ENCODE measurements around the gene PCMT1.
"Not testable (repeated sequence)": the region's sequence is repeated elsewhere in the genome, so short reads cannot be mapped to it uniquely, and the experiment has no call there.

Gene PCMT1

DNA sequence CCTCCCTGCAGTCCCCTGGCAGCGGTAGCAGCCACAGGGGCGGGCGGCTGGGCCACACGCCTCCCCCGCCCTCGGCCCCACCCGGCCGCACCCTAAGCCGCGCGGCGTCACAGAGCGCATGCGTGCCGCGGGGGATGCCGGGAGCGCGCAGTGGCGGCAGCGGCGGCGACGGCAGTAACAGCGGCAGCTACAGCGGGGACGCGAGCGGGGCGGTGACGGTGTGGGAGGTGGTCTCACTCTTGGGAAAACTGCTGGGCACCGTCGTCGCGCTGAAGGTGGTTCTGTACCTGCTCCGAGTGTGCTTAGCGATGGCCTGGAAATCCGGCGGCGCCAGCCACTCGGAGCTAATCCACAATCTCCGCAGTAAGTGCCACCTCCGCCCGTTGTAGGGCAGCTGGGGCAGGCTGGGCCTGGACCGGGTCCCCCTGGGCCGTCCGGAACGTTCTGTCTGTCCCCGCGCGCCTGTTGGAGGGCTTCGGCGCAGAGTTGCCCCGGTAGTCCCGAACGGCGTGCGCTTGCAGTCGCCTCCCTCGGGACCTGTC lies at the start of gene PCMT1:
Gene PCMT1, plus strand, starts transcription at position 148 of the 542 bp plus-strand sequence. Its CDS starts 161 bp downstream, at position 309.
- DNase-seq (ENCODE audit: low read depth in 2 of 2) = peak; percentile 84 to 89

DNA sequence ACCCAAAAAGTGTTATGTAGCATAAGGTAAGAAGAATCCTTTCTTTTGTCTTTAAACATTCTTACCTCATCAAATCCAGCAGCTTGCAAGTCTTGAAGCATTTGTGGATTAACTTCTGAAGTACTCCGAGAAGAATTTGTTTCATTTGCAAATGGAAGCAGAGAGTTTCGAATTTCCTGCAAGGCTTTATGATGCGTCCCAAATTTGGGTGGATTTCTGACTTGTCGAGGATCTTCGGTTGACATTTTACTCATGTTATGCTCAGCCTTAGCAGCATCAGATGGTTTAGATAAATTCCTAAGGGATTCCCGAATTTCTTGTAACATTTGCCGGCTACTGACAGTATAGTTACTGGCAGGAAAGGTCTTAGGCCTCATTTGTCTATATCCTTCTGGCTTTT lies 47.8 kb upstream of the PCMT1 start:
- DNase-seq (ENCODE audit: low read depth in 2 of 2) = no peak

DNA sequence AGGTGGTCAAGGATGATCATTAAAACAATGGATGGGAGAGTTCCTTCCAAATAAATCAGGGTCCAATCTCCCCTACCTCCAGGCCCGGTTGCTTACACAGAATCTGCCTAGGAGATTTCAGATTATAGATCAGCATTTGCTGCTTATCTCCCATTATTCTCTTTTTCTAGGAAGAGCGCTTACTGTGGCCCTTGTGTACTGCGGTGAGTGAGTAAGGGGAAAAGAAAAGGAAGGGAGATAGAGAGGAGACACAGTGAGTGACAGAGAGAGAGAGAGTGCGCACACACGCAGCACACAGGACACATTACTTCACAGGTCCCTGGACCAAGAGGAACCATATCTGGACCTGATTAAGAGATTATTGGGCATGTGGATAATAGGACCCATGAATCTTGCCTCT lies 37.8 kb upstream of the PCMT1 start:
- DNase-seq (ENCODE audit: low read depth in 2 of 2) = no peak

DNA sequence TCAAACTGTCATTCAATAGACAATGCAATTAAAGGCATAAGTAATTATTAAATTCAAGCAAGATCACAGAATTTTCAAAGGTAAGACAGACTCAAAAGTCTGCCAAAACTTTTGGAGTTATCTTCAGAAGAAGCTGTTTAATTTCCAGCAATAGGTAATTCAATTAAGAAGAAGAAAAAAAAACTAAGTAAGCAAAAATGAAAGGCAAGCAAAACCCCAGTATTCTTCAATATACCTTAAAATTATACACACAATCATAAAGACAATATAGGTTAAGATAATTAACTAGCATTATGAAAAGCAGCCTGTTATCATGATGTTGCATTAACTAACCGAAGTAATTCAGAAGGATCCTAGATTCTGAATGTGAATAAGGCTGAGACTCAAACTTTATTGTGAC lies 35.1 kb upstream of the PCMT1 start:
- DNase-seq (ENCODE audit: low read depth in 2 of 2) = no peak

DNA sequence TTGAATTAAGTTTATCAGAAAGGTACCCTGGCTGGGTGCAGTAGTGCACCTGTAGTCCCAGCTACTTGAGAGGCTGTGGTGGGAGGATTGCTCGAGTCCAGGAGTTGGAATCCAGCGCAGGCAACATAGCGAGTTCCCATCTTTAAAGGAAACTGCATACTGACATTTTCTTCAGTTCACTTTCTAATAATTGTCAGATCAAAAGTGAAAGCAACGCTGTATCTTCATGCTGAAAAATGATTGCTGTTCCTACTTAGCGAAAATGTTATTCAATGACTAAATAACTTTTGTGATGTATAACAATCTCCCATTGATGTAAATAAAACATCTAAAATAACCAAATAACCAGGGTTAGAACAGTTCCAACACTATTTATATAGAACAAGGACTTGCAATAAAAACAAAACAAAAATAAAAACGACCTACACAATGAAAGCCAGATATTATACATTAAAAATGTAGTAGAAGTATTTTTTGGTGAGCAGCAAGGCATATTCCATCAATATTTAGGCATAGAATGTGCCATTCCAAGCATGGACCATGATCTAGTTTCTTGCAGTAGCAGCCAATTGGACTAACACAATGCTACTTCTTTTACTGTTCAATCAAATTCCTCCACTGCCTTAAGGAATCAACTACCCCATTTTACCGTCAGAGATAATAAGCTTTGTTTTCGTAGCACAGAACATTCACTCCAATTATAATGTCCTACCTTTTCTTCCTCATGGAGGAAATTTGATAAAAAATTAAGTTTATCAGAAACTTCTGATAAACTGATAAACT lies 33.2 kb upstream of the PCMT1 start:
- no peak for DNase-seq (ENCODE audit: low read depth in 2 of 2)

DNA sequence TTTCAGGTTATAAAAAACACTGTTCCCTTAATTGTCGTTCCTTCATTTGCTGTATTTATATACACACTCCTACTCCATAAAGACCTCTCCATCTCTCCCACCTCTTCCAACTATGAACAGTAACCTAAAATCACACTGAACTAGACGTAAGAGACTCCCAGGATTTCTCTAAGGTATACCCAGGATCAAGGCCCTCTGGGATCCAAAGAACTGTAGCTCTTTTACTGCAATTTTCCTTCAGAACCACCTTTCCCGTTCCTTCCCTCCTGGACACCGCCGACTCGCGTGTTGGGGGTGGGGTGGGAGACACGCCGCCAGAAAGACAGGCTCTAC lies 32.3 kb upstream of the PCMT1 start:
- DNase-seq (ENCODE audit: low read depth in 2 of 2) = no peak

DNA sequence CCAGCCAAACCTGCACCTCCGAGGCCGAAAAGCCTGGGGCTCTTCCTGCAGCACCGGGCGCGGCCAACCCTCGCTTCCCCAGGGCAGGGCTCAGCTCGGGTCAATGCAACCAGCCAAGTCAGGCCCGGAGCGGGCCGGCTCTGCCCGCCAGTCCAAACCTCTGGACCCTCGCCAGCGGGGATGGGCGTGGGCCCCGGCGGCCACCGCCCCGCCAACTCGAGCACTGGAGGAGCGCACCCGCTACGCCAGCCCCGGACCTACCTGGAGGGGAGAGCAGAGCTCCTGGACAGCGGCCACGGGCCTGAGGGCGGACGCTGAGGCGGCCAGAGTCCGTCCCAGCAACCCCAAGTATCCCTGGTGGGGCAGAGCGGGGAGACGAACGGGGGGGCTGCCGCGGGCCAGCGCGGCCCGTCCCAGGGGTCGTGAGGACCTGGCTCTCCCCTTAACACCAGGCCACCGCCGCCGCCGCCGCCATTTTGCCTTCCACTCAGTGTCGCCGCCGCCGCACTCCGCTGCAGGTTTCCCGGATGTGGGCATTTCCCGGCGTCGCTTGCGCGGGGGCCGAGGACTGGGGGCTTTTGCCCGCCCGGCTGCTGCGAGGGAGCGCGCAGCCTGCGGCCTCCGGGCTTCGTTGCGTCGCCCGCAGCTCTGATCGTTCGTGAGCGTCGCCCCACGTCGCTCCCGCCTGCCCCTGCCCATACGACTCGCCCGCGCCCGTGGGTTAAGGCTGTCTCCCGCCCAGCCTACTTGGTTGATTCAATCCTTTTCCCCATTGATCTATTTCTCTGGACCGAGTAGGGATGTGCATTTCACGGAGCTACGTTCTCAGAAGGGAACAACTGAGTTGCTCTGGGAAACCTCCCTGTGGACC lies 31.7 kb upstream of the PCMT1 start, which contains the start of gene LATS1:
Gene LATS1, minus strand, starts transcription at position 514 of the 871 bp plus-strand sequence. CDS start 15,975 bp downstream, outside the sequence.
- DNase-seq (ENCODE audit: low read depth in 2 of 2) = peak; percentile 90

DNA sequence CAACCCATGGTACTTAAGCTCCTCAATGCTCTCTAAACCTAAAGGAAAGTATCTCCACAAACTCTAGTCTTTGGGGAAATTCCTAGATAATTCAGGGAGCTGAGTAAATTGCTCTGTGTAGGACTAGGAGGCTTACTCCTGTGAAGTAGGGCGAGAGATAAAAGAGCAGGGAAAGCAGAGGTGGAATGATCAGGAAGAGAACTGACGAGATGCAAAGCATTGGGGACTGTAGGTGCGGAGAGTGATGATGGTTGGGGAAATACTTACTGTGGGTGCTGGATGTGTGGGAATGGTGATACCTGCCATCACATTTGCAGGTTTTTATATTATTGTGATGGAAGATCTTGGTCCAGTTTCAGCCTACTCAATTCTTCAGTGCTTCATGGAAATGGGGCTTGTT lies 30.0 kb upstream of the PCMT1 start:
- no peak for DNase-seq (ENCODE audit: low read depth in 2 of 2)

DNA sequence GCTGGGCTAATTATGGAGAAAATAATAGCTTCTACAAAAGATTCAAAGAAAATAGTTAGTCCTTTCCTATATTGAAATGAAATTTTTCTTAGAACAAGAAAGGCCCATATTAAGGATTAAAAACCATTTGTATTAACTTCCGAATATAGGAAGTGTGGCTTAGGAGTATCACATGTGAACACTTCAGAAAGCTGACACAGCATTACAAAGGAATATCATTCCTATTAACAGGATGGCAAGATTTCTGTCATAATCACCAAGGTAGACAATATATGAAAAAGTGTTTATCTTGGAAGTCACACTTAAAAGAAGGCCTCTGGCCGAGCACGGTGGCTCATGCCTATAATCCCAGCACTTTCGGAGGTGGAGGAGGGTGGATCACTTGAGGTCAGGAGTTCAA lies 26.3 kb upstream of the PCMT1 start:
- no peak for DNase-seq (ENCODE audit: low read depth in 2 of 2)

DNA sequence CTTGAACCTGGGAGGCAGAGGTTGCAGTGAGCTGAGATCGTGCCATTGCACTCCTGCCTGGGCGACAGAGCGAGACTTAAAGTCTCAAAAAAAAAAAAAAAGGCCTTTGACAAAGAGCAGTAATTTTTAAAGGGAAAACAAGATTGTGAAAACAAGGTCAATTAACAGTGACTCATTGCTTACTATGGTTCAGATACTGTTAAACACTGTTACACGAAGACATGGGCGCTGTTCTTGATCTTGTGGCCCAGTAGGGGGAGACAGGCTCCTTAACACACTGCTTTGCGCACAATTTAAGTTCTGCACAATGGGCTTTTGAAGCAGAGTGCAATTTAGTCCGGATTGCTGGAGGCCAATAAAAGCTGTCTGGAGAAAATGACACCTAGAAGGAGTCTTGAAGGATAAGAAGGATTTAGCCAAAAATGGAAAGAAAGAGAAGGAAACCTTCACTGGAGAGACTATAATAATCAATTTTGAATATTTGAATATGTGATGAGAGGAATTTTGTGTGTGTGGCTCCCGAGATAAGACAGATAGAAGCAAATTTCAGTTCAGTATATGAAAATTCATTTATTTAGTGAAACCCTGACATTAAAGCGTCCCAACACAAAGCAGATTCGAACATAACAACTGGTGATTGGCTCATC lies 25.6 kb upstream of the PCMT1 start:
- DNase-seq (ENCODE audit: low read depth in 2 of 2) = no peak

DNA sequence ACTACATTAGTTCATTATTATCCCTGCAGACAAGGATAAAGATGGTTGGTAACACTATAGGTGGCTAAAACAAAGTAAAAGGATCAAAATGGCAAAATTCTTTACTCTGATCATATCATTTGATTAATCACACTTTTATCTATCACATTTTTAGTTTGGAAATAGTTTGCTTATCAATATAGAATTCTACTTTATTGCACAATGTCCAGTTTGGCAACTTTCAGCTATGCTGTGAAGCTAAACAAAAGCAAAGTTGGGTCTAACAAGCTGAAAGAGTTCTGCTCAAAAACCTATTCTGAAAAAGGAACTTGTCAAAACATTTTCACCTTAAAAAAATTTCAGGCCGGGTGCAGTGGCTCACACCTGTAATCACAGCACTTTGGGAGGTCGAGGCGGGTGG lies 23.8 kb upstream of the PCMT1 start:
- DNase-seq (ENCODE audit: low read depth in 2 of 2) = no peak

DNA sequence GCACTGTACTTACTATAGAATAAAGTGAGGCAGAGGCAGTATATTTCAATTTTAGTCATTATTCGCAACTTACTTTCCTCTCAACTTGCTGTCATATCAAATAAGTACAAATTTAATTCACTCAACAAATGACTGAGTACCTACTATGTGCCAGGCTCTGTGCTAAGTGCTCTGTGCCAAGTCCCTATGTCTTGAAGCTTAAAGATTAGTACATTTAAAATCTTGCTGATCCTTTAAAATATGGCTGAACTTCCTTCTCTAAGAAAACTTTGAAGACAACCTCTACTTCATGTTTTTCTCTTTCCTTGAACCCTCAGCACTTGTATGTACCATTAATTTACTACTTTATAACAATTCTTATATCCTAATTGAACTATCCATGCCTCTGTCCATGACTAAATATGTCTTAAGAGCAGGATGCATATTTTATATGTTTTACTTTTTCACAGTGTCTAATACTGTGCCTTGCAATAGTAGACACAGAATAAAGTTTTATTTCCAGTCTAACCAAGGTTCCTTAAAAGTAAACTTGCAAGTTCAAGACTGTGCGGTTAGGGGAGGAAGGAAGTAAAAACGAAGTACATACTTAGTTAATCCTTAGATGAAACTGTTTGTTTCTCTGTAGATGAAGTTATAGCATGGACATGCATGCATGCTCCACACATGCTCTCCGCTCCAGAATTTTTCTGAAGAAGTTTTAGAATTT lies 21.6 kb upstream of the PCMT1 start:
- no peak for DNase-seq (ENCODE audit: low read depth in 2 of 2)

DNA sequence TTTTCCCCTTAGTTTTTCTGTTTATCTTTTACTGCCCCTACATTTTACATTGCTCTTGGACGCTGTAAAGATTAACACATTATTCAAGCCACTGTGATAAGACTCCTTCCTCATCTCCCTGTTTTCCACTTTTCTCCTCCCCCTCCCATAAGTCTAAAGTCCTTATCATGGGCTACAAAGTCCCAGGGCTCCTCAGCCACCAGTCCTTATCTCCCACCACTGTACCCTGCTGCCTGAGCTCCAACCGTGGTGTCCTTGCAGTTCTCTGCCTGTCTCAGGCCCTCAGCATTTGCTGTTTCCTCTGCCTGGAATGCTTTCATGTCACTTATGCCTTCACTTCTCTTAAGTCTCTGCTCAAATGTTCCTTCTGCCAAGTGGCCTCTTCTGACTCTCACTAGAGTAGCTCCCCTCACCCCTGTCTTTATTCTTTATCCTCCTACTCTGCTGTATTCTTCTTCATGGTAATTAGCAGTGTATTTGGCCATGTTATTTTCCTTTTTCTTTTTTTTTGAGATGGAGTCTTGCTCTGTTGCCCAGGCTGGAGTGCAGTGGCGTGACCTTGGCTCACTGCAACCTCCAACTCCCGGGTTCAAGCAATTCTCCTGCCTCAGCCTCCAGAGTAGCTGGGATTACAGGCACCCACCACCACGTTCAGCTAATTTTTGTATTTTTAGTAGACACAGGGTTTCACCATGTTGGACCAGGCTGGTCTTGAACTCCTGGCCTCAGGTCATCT lies 20.9 kb upstream of the PCMT1 start:
- no peak for DNase-seq (ENCODE audit: low read depth in 2 of 2)

DNA sequence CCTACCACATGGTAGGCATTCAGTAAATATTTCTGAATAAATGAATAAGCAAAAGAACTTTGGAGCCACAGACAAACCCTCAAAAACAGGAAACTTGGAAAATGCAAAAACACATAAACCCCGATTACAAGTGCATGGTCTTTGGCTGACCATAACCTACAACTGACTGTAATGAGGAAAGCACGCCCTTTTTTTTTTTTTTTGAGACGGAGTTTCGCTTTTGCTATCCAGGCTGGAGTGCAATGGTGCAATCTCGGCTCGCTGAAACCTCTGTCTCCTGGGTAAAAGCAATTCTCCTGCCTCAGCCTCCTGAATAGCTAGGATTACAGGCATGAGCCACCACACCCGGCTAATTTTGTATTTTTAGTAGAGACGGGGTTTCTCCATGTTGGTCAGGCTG lies 19.7 kb upstream of the PCMT1 start:
- no peak for DNase-seq (ENCODE audit: low read depth in 2 of 2)

DNA sequence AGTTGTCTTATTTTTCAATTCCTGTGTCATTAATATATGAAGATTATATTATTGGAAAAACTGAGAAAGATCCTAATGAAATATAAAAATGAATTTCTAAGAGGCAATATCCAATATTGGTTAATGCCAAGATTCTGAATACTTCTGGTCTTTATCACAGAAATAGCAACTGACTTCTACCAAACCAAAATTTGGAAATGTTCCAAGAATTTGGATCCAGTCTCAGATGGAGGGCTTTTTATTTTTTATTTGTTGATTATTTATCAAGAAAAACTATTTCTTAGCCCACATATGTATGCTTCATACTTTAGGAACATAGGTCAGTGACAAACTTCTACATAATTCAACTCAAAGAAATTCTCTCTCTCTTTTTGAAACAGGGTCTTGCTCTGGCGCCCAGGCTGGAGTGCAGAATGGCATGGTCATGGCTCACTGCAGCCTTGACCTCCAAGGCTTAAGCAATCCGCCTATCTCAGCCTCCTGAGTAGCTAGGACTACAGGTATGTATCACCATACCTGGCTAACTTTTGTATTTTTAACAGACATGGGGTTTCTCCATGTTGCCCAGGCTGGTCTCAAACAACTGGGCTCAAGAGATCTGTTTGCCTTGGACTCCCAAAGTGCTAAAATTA lies 16.3 kb upstream of the PCMT1 start:
- DNase-seq (ENCODE audit: low read depth in 2 of 2) = no peak

DNA sequence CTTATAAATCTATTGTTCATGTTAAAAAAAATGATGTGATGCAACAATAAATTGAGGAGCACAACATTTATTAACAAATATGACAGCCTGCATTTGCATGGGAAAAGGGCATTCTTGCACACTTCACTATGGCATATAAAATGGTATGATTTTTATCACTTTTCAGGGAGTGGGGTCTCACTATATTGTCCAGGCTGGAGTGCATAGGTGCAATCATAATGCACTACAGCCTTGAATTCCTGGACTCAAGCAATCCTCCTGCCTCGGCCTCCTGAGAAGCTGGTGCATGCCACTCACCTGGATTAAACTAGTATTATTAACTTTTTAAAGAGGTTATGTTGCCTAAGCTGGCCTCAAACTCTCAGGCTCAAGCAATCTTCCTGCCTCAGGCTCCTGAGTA lies 14.6 kb upstream of the PCMT1 start:
- no peak for DNase-seq (ENCODE audit: low read depth in 2 of 2)

DNA sequence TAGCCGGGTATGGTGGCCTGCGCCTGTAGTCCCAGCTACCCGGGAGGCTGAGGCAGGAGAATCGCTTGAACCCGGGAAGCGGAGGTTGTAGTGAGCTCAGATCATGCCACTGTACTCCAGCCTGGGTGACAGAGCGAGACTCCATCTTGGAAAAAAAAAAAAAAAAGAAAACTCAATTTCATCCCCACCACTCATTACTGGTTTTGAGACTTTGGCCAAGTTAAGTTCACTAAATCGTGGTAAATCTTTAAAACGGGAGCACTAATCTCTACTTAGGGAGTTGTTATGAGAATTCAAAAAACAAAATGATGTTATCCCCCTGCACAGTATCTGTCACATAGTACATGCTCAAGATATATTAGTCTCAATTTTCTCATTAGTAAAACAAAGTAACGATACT lies 4.3 kb upstream of the PCMT1 start:
- DNase-seq (ENCODE audit: low read depth in 2 of 2) = not testable (repeated sequence)

DNA sequence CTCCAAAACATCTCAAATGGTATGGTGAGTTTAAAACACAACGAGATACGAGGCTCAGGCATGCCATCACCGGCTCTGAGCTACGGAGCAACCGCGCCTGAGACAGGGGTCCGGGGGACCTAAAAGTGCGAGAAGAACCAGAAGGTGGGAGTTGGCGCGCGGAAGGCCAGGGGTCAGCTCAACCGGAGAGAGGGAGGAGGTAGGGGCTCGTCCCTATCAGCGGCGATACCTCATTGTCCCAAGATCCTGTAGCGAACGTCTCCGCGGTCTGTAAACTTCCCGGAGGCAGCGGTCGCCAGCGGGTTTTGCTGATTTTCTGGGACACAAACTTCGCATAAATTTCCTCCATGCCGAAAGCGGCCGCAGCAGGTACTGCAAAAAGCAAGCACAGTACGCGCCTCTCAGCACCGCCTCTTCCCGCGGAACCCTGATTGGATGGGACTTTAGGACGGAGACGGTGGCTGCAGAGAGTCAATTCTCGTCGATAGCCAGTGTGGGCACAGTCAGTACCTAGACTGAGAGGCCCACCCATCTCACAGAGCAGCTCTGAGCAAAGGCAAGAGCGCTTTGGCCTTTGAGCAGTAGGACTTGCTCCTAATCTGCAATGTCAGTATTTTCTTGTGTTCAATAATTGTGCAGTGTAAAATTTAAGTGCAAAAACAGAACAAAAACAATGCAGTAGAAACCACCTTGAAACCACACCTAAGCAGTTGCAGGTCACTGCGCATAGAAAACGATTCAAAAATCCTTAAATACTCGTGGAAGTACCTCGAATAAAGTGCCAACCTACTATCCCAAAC lies 3.2 kb upstream of the PCMT1 start, which contains the start of gene NUP43:
Gene NUP43, minus strand, starts transcription at position 383 of the 800 bp plus-strand sequence. Its CDS starts 34 bp downstream, at position 349.
- DNase-seq (ENCODE audit: low read depth in 2 of 2) = peak; percentile 82 to 89

DNA sequence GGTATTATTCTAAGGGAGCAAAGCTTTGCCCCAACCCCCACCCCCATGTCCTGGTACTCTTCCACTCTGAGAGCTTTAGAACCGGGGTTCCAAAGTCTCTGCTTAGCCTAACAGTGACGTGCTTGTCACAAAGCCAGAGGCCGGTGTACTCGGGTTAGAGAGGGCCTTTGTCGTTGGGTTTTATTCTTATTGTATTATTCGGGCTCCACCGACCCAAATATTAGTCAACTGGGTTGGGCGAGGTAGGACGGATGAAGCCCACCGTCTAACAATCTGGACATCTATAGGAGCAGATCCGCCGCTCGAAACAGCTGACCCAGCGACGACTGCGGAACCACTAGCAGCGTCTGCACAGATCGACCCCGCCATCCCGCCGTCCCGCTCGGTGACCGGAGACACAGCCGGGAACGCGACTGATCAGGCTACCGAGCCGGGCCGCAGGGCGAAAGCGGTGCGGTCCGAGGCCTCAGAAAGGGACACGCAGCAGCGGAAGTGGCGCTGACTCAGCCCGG lies 403 bp upstream of the PCMT1 start:
- DNase-seq (ENCODE audit: low read depth in 2 of 2) = not testable (repeated sequence)
